ENCODE results near the gene CCDC175. TPM values are rescaled to one million over a fixed set of nuclear protein-coding genes. Genes with fewer than 3 reads are reported as not detected.

Gene CCDC175
- total RNA-seq, 6 experiments from 2014 or later, result not detected

- Mint-ChIP-seq H3K27me3 (ENCODE audit: insufficient read depth) (peaks cover 7% of the 10 kb centered on the region), H3K9me3 (no peaks in the 10 kb centered on the region), H3K4me1 (ENCODE audit: low read depth) (peaks cover 7% of the 10 kb centered on the region), H3K36me3 (ENCODE audit: low read depth) (no peaks in the 10 kb centered on the region), H3K27ac (no peak overlapping the region), H3K4me3 (no peak overlapping the region)
- peak; percentile 27; the same call in 1 of the 2 replicates for TF ChIP-seq CTCF (IDR thresholded peaks at IDR 0.05)
- DNase-seq, result no peak
These were observed 6.4 kb upstream of the CCDC175 start for GRCh38 chr14:59582845-59583509.

GRCh38 chr14:59582161-59582560 lies 5.5 kb upstream of the CCDC175 start:
- Mint-ChIP-seq H3K36me3 (ENCODE audit: low read depth) (no peaks in the 10 kb centered on the region), H3K9me3 (no peaks in the 10 kb centered on the region), H3K27me3 (ENCODE audit: insufficient read depth) (peaks cover 7% of the 10 kb centered on the region), H3K4me1 (ENCODE audit: low read depth) (peaks cover 7% of the 10 kb centered on the region), H3K27ac (no peak overlapping the region), H3K4me3 (no peak overlapping the region)
- no peak for DNase-seq
- TF ChIP-seq CTCF (IDR thresholded peaks at IDR 0.05), result no peak

- H3K36me3 Mint-ChIP-seq (ENCODE audit: low read depth), result no peaks in the 10 kb centered on the region
- H3K4me3 Mint-ChIP-seq, result no peak overlapping the region
- peaks cover 6% of the 10 kb centered on the region for H3K27me3 Mint-ChIP-seq (ENCODE audit: insufficient read depth)
- no peak overlapping the region for H3K27ac Mint-ChIP-seq
- H3K4me1 Mint-ChIP-seq (ENCODE audit: low read depth), result peaks cover 8% of the 10 kb centered on the region
- H3K9me3 Mint-ChIP-seq, result no peaks in the 10 kb centered on the region
- DNase-seq, result no peak
- TF ChIP-seq CTCF (IDR thresholded peaks at IDR 0.05), result no peak
These were observed 4.3 kb upstream of the CCDC175 start for GRCh38 chr14:59580911-59581310.

- TF ChIP-seq CTCF (IDR thresholded peaks at IDR 0.05), result no peak; the same call in 1 of the 2 replicates
- Mint-ChIP-seq H3K27me3 (ENCODE audit: insufficient read depth) (peaks cover 10% of the 10 kb centered on the region), H3K4me1 (ENCODE audit: low read depth) (no peaks in the 10 kb centered on the region), H3K36me3 (ENCODE audit: low read depth) (no peaks in the 10 kb centered on the region), H3K27ac (no peak overlapping the region), H3K4me3 (no peak overlapping the region), H3K9me3 (no peaks in the 10 kb centered on the region)
- no peak for DNase-seq
These were observed 6.5 kb downstream of the CCDC175 start for GRCh38 chr14:59570122-59570521.

- H3K27ac Mint-ChIP-seq, result no peak overlapping the region
- TF ChIP-seq CTCF (IDR thresholded peaks at IDR 0.05), result no peak
- no peaks in the 10 kb centered on the region for H3K9me3 Mint-ChIP-seq
- no peaks in the 10 kb centered on the region for H3K4me1 Mint-ChIP-seq (ENCODE audit: low read depth)
- H3K36me3 Mint-ChIP-seq (ENCODE audit: low read depth), result no peaks in the 10 kb centered on the region
- DNase-seq, result no peak
- no peak overlapping the region for H3K4me3 Mint-ChIP-seq
- H3K27me3 Mint-ChIP-seq (ENCODE audit: insufficient read depth), result peaks cover 10% of the 10 kb centered on the region
These were observed 9.9 kb downstream of the CCDC175 start for GRCh38 chr14:59566725-59567124.

Measured in HFFc6 (cell line).